NCI-H146 treated with DMSO at 0.1 percent for 48 hours (cell line): ENCODE results near the gene TPK1.
"Not testable (repeated sequence)": the region's sequence is repeated elsewhere in the genome, so short reads cannot be mapped to it uniquely, and the experiment has no call there.

ENCODE experiments used
- DNase-seq: peaks from one replicate; lab custom pipeline; 2025; ENCODE audit not compliant: unreplicated experiment; lab: John Stamatoyannopoulos, UW

Gene TPK1

DNA sequence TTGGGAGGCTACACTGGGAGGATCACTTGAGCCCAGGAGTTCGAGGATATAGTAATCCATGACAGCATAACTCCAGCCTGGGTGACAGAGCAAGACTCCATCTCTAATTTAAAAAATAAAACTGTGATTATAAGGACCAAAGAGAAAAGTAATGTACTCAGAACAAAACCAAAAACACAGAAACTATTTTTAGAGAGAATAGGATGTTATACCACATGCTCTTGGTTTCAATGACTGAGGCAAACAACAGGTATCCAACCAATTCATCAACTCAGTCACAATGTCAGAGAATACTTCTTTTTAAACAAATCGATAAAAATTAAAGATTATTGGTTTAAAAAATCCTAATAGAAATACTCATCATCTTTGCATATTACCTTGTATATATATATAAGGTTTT, 186.7 kb downstream of the TPK1 start:
- DNase-seq = no peak

DNA sequence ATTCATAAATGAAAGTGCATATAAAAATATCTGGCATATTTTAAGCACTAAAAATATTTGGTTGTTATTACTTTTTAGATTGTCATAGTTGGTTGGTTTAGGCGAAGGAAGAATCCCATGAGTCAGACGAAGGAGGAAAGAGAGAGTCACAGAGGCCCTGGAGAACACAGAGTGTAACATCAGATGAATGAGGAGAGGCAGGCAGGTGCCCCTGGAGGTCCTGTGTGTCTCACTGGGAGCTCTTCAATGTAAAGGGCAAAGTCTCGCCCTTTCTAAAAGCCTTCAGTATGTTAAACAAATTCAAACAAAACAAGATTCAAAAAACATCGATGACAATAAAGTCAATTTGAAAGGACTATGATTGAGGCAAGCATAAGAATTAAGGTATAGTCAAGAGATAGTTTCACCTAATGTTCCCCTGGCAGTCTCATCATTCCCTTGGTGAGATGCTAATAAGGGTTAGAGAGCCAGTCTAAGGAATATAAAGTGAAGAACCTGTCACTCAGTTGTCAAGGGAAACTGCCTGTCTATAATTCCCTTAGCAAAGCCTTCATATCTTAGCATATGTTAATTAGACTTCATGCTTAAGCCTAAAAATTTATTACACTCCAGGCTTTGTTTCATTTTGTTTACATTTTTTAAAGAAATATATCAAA, 194.3 kb downstream of the TPK1 start:
- DNase-seq = no peak

DNA sequence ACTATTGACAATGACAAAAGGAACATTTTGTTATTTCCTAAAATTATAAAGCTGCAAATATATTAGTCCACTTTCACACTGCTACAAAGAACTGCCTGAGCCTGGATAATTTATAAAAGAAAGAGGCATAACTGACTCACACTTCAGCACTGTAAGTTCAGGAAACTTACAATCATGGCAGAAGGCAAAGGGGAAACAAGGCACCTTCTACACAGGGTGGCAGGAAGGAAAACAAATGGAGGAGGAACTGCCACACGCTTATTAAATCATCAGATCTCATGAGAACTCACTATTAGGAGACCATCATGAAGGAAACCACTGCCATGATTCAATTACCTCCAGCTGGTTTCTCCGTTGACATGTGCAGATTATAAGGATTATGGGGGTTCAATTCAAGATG, 203.1 kb downstream of the TPK1 start:
- no peak for DNase-seq

- DNase-seq = no peak
Measured at GRCh38 chr7:144629598-144629997, 206.3 kb downstream of the TPK1 start.

DNA sequence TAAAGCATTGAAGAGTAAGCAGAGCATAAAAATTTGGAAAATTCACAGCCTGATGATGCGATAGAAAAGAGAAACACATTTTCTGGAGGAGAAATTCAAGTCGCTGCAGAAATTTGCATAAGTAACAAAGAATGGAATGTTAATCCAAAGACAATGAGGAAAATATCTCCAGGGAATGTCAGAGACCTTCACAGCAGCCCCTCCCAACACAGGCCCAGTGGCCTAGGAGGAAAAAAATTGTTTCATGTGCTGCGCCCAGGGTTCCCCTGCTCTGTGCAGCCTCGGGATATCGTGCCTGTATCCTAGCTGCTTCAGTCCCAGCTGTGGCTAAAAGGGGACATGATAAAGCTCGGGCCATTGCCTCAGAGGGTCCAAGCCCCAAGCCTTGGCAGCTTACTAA, 206.8 kb downstream of the TPK1 start:
- DNase-seq = no peak

- DNase-seq = no peak
Measured at GRCh38 chr7:144628176-144628575, 207.7 kb downstream of the TPK1 start.

DNA sequence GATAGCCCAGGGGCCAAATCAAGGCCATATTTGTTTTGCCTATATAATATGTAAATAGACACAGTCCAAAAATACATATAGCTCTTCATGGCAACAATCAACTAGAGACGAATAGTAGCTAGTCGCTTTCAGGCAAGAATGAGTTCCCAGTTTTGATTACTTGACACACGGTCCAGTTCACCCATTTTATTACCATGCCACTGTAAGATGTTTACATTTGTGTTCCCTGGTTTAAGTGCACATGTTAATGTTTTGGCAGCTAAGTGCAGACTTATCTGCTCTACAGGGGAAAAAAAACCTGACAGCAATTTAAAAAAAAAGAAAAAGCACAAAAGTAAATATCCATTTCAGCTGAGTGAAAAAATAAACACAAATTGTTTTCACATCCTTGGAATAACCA, 213.1 kb downstream of the TPK1 start:
- DNase-seq = no peak

GRCh38 chr7:144606261-144606660, 229.6 kb downstream of the TPK1 start:
- no peak for DNase-seq

DNA sequence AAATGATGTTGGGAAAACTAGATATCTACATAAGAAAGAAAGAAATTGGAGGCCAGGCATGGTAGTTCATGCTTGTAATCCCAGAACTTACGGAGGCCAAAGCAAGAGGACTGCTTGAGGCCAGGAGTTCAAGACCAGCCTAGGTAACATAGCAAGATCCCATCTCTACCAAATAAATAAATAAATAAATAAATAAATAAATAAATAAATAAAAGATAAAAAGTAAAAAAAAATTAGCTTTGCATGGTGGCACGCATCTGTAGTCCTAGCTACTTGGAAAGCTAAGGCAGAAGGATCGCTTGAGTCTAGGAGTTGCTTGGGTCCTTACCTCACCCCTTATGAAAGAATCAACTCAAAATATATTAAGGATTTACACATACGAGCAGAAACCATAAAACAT, 238.9 kb downstream of the TPK1 start:
- no peak for DNase-seq

DNA sequence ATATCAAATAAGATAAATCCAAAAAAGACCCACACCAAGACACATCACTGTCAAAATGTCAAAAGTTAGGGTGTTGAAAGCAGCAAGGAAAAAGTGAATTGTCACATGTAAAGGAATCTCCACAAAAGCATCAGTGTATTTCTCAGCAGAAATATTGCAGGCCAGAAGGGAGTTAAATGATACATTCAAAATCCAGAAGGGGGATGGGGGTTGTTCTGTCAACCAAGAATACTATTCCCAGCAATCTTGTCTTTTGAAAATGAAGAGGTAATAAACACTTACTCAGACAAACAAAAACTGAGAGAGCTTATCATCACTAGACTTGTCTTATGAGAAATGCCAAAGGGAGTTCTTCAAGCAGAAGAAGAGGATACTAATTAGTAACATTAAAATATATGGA, 241.3 kb downstream of the TPK1 start:
- DNase-seq = no peak

DNA sequence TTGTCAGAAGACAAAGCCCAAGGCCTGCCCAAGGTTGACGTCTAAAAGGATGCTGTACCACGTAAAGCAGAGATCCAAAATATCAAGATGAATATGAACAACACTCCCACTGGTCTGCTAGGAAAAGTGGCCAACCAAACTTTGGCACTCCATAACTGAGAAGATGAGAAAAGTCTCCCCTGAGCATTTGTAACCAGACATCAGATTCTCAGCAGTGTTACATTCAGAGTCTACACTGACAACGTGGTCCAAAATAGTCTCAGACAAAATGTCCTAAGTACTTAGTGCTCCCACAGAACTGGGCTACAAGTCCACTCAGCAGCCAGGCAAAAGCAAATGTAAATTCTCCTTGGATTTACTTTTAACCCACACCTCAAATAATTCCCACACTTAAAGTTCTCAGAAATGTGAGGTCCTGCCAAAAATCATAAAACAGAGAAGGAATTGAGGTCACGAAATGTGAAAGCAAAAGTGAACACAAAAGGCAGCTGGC, 247.2 kb downstream of the TPK1 start:
- DNase-seq = no peak

DNA sequence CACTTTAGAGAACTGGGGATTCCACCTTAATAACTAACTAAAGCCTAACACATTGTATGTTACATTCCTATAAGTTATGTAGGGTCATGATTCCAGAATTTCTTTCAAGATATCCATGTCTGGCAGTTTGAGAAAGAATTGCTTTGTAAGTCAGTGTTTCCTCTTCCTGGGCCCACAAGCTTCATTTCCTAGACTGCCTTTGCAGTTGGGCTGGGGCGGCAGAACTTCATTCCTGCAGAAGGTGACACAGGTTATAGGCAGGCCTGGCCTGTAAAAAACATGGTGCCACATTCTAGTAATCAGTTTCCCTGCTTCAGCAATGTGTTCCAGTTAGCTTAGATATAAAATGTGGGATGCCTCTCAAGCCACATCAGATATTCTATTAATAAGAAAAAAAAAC, 248.2 kb downstream of the TPK1 start:
- no peak for DNase-seq

GRCh38 chr7:144584726-144585125, 251.1 kb downstream of the TPK1 start:
- DNase-seq = no peak

DNA sequence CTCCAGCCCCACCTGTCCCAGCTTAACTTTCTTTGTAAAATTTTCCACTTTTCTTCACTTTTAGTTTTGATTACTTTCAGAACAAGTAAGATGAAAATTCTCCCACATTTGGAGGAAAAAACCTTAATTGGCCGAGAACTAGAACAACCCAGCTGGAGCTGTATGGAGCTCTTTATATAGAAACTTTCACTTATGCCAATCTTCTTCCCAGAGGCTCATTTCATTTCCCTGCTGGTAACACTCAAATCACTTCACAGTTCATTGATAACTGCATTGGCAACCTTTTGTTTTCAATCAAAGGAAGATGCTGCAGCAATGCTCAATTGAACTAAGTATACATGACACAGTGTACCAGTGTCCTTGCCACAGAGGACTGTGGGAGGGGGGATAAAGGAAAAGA, 256.2 kb downstream of the TPK1 start:
- no peak for DNase-seq

DNA sequence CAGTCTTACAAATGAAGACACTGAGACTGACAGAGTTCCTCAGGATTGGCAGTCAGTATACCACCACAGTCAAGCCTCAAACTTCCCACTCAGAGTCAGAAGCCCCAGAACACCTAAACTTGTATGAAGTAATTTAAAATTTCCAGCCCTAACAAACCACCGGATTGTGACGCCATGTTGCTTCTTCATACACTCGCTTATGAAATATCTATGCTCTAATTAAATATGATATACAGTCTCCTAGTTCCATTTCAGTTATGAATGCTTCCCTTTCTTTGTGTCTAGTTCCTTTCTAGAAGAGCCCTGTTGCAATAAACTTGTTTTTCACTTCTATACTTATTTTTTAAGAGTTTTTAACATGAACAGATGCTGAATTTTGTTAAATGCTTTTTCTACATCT, 260.4 kb downstream of the TPK1 start:
- no peak for DNase-seq

DNA sequence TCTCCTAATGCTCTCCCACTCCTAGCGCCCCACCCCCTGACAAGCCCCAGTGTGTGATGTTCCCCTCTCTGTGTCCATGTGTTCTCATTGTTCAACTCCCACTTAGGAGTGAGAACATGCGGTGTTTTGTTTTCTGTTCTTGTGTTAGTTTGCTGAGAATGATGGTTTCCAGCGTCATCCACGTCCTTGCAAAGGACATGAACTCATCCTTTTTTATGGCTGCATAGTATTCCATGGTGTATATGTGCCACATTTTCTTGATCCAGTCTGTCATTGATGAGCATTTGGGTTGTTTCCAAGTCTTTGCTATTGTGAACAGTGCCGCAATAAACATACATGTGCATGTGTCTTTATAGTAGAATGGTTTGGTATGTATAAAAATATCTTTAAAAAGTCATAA, 261.1 kb downstream of the TPK1 start:
- not testable (repeated sequence) for DNase-seq

DNA sequence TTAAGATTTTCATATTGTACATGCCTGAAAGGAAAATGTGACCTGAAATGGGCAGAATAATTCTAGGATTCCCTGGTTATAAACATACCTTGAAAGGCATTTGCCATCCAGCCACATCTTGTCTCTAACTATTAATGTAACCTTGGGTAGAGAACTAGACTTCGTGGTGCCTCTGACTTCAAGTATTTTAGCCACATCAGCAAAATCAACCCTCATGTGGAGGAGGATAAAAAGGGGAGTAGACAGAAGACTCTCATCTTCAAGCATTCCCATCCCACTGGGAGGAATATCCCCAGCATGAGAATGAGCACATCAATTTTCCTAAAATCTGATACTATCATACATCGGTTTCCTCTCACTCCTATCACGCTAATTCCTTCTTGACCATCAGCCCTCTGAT, 267.6 kb downstream of the TPK1 start:
- no peak for DNase-seq

DNA sequence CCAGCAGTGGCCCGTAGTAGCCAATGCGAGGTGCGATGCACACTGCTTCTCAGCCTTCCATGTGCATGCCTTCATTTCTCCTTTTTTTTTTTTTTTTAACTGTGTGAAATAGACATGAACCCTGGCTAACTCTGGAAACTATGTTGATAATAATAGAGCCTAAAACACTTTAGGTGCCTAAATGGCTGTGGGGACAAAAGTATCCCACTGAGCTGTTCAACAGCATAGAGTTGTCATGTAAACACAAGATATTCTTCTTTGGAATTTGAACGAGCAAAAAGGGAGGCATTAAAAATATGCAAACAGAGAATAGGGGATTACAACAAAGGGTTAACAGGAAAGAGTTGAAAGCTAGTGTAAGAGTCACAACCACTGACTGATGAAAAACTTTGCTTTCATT, 270.3 kb downstream of the TPK1 start:
- DNase-seq = no peak

DNA sequence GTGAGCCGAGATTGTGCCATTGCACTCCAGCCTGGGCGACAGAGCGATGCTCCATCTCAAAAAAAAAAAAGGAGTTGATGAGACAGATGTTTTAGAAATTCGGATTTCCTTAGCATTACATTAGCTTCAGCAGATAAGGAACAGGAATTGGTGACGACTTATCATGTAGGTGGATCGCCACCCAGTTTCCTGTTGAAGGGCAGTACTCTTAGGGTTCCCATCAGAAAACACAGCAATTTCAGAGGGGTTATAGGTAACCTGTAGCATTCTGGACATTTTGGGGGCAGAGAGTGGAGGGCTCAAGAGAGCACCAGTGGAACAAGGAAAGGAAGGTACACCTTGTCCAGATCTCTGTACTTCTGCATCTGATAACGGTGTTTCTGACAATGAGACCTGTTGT, 286.0 kb downstream of the TPK1 start:
- no peak for DNase-seq

DNA sequence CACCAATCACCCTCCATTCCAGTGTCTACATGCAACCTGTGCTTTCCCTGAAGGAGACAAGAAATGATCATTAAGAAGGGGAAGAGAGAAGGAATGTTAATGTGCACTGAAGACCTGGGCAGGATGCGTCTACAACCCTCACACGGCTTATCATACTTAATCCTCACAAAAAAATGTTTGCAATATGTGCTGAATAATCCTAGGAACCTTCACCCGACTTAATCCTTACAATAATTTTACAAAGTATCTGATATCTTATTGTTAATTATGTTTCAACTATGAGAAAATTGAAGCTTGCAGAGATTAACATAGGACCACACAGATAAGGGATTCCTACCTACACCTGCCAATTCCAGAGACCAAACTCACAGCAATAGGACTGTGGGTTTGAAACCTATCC, 287.3 kb downstream of the TPK1 start:
- no peak for DNase-seq

DNA sequence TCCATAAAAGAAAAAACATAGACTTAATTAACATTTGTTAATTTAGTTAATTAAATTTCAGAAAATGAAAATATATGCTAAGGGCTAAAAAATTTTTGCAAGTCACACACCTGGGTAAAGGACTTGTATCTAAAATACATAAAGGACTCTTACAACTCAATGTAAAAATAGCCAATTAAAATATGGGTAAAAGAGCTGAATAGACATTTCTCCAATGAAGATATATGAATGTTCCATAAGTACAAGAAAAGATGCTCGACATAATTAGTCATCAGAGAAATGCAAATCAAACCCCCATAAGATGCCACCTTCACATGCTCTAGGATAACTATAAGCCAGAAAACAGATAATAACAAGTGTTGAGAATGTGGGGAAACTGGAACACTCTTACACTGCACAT, 288.0 kb downstream of the TPK1 start:
- DNase-seq = no peak

GRCh38 chr7:144546782-144547181, 289.1 kb downstream of the TPK1 start:
- no peak for DNase-seq

- DNase-seq = no peak
Measured at GRCh38 chr7:144545330-144545729, 290.5 kb downstream of the TPK1 start.
